Amygdala (tissue), 56 donors: ENCODE data around the gene IRF9.
A peak's percentile ranks its signal among the peaks of the same experiment; 100 is the strongest.

Source experiments
- DNase-seq, 56 donors: peaks; one replicate each; lab custom pipeline; 2025; lab: John Stamatoyannopoulos, UW

Gene IRF9

DNA sequence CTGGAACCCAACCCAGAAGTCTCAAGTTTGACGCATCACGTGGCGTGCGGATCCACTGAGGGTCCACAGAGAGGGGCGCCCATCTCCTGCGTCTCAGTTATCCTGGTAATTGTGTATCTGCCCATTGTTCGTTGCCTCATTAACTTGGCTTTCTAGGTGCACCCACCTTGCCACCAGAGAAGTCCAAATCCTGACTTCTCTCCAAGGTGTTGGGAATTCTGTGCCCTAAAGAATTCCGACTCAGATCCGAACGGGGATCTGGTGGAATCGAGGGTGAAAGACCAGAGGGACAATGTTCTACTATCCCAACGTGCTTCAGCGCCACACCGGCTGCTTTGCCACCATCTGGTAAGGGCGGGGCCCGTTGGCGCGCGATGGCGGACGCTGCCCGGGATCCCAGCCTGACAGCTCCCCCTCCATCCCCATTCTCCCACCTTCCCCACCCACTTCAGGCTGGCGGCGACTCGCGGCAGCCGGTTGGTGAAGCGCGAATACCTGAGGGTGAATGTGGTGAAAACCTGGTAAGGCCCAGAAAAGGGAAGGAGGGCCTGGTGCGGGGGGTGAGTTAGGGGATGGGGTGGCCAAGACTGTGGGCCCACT lies 11.3 kb downstream of the IRF9 start:
- peak in 8 of 56 donors; percentile 16 to 48 (median 29) for DNase-seq

GRCh38 chr14:24172871-24173281 lies 11.8 kb downstream of the IRF9 start:
- DNase-seq: peak in 5 of 56 donors; percentile 3 to 43 (median 19)

- no peak for DNase-seq
Measured at GRCh38 chr14:24176599-24176998, 15.5 kb downstream of the IRF9 start.

DNA sequence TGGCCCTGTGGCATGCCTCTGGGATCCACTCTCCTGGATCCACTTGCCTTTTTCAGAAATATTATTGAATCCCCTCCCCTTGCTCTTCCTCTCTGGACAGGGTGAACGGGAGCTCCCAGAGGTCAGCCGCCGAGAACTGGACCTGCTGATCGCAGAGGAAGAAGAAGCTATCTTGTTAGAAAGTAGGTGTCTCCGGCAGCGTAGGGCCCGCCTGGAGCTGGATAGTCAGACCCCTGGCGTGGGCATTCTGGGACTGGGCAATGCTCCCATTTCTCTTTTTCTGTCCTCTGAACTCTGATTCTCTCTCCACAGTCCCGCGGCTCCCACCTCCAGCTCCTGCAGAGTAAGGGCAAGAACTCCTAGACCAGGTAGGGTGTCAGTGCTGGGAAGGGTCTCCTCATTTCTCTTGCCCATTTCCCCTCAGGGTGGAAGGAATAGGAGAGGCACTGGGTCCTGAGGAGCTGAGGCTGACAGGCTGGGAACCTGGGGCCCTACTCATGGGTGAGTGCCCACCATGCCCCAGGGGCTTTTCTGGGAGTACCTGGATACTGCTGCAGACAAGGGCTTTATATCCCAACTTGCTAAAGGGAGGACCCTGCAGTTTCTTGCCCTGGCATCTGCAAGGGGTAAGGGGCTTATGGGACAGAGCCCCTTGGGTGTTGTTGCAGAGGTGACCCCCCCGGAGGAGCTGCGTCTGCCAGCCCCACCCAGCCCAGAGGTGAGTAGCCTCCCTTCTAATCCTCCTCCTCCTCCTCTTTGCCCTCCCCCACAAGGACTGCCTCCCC lies 16.2 kb downstream of the IRF9 start:
- DNase-seq: no peak

DNA sequence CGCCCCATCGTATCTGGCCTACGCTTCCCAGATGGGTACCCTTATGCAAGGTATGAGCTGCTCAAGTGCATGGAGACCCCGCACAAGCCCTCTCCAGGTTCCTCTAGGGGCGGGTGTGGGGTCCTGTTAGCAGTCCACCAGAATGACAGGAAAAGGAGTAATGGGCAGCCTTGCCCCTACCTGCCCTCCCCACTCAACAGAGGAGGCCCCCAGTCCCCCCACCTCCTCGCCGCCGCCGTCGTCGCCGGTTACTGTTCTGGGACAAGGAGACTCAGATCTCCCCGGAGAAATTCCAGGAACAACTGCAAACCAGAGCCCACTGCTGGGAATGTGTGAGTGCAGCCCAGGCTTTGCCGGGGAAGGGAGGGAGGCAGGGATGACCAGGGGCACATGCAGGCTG lies 16.8 kb downstream of the IRF9 start:
- DNase-seq: no peak

- DNase-seq: no peak
Measured at GRCh38 chr14:24178399-24179178, 17.5 kb downstream of the IRF9 start.

DNA sequence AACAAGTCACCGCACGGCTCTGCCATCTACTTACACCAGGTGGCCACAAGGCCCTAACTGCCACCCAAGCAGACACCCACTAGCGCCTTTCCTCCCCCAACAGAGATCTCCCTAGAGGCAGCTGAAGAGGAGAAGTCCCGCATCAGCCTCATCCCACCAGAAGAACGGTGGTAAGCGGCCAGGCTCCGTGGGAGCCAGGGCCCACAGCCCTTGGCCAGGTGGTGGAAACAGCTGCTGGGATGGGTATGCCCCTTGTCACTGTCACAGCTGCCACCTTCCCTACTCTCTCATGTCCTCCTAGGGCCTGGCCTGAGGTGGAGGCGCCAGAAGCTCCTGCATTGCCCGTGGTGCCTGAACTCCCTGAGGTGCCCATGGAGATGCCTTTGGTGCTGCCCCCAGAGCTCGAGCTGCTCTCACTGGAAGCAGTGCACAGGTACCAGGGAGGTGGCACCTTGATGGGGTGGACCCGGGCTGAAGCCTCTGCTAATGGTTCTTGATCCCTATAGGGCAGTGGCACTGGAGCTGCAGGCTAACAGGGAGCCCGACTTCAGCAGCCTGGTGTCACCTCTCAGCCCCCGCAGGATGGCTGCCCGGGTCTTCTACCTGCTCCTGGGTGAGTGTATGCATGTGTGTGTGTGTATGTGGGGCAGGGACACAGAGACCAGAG lies 18.4 kb downstream of the IRF9 start:
- DNase-seq: no peak

DNA sequence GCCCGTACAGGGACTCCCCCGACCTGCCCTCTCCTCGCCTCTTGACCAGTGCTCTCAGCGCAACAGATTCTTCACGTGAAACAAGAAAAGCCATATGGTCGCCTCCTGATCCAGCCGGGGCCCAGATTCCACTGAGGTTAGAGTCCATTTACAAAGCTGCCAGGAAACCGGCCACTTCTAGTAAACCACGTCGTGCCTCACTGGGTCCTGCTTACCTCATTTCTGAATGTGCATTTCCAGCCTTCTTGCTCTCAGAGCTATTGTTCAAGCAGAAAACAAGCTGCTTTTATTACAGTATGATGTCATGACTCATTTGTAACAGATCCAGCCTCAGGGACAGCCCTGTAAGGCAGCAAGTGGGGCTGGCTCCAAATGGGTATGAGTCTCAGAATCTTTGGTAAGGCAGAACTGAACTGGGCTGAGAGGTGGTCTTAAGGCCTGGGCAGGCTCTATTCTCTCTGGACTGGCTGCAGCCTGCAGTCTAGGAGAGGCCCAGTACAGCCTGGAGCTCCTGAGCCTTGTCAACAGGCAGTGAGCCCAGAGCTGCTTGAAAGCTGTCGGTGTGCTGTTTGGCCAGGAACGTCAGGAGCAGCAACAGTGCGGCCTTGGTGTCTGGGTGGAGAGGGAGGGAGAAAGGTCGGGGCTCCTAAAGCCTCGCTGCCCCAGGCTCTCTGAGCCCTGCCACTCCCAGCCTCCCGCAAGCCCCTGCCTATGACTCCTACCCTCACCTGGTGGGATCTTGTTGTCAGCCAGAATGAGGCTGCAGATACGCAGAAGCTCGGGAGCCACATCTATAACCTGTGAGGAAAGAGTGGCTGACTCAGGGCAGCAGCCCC lies 19.1 kb downstream of the IRF9 start:
- DNase-seq: peak in 23 of 56 donors; percentile 10 to 54 (median 28)

GRCh38 chr14:24181371-24182077 lies 20.5 kb downstream of the IRF9 start:
- no peak for DNase-seq

GRCh38 chr14:24182110-24182882 lies 21.2 kb downstream of the IRF9 start:
- no peak for DNase-seq

DNA sequence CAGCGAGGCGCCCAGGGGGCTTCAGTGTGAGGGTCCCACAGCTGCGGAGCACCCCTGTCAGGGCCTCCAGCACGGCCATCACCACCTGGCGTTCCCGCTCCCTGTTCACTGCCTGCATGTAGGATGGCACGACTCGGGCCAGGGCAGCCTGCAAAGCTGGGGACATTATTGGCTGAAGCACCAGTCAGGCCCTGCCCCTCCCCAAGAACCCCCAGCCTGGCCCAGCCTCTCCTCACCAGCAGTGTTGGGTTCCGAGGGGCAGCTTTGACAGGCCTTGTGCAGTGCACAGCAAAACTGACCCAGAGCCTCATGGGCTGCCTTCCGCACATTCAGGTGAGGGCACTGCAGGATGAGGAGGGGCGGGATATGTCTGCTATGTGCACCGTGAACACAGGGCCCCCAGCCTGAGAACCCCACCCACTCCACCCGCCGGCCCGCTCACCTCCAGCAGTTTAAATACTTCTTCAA lies 22.0 kb downstream of the IRF9 start:
- DNase-seq: no peak

- no peak for DNase-seq
Measured at GRCh38 chr14:24184104-24184970, 23.3 kb downstream of the IRF9 start.

DNA sequence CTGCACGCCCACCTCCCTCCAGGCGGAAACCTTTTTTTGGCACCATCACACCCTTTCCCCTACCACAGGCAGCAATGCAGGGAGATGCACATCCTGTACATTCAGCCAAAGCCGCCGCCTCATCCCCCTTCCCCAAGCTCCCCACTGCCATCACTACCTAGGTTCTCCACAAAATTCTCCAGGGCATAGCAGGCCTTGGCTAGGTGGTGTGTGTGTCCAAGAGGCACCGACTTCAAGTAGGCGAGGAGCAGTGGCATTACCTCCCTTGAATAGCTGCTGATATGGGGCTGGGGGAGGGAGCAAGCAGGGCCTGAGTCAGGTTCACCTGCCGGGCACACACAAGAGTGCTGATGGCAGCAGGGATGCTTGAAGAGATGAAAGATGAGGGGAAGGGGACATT lies 24.0 kb downstream of the IRF9 start:
- no peak for DNase-seq

GRCh38 chr14:24185741-24186140 lies 24.7 kb downstream of the IRF9 start:
- DNase-seq: no peak

- no peak for DNase-seq
Measured at GRCh38 chr14:24186831-24187538, 25.9 kb downstream of the IRF9 start.

- no peak for DNase-seq
Measured at GRCh38 chr14:24187539-24187915, 26.5 kb downstream of the IRF9 start.
